ENCODE data around the gene AP5M1.
"Not testable (repeated sequence)": the region's sequence is repeated elsewhere in the genome, so short reads cannot be mapped to it uniquely, and the experiment has no call there.

GRCh38 chr14:57258221-57258620 lies 10.6 kb upstream of the AP5M1 start:
- TF ChIP-seq CTCF (IDR thresholded peaks at IDR 0.05; ENCODE audit: low read depth, low read length, poor library complexity, severe bottlenecking); EZH2phosphoT487 (IDR thresholded peaks at IDR 0.05; ENCODE audit: borderline replicate concordance, low read length): not testable (repeated sequence)

Data from DOHH2 (cell line).